Measurements from ENCODE around the gene ARRDC4. TPM values are rescaled to one million over a fixed set of nuclear protein-coding genes. Genes with fewer than 3 reads are reported as not detected.

ARRDC4 gene
- total and polyA plus RNA-seq, 2 of the 4 experiments (the other 2 are of a cell fraction) = 5.3 to 9.1 TPM

DNA sequence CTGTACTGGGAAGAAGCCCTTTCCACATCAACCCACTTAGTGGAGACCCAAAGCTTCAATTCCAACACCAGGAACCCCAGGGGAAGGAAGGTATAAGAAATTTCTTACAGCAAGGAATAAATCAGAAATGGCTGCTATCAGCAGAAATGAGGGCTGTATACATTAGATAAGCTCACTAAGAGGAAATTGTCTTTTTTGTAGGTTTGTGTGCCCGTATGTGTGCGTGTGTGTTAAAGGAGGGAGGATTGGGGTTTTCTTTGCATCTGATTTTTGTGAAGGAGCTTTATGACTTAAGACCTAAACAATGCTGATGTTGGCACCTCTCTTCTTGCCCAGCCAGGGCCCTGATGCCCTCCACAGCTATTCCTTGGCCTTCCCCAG lies 18.6 kb downstream of the ARRDC4 start:
- BruUV-seq (replicated peaks) = no TSS peak
- H3K4ac ChIP-seq (ENCODE audit: low read depth, low read length) = no peak overlapping the region
- H4K8ac ChIP-seq (ENCODE audit: low read depth in 2 of 2, low read length in 2 of 2) = no peak overlapping the region
- dilution Hi-C loops (cut with HindIII; ENCODE audit: low sequenced_read_pairs, unreplicated experiment) = no loop called here
- no peaks in the 10 kb centered on the region for H3K27me3 ChIP-seq (ENCODE audit: control insufficient read depth, insufficient read depth, low read length)
- H2AK9ac ChIP-seq (replicated peaks; ENCODE audit: low read depth, low read length, poor library complexity) = no peak overlapping the region
- H3K56ac ChIP-seq (ENCODE audit: extremely low read depth, insufficient read depth, low read length) = no peak overlapping the region
- no peak overlapping the region for H3K14ac ChIP-seq (replicated peaks; ENCODE audit: low read depth, low read length)
- no peak overlapping the region for H2BK15ac ChIP-seq (ENCODE audit: low read depth, low read length)
- no peaks in the 10 kb centered on the region for H3K36me3 ChIP-seq (ENCODE audit: control insufficient read depth, insufficient read depth, low read length)
- no peaks in the 10 kb centered on the region for H3K79me1 ChIP-seq (ENCODE audit: low read depth in 1 of 2, low read length in 2 of 2)
- H4K5ac ChIP-seq (ENCODE audit: low read depth, low read length) = no peak overlapping the region
- intact Hi-C loops (cut with micrococcal nuclease) = no loop called here
- WGBS, 2 experiments (ENCODE audit: extremely low coverage in 2 of 2, insufficient read length in 1 of 2) = no CpG with 5 or more reads among the region's 2 CpGs
- no peaks in the 10 kb centered on the region for H3K9me1 ChIP-seq (ENCODE audit: insufficient read depth, low read length)
- ChIA-PET CTCF (no interaction called here), POLR2A (ENCODE audit: unreplicated experiment) (no interaction called here)
- H4K20me1 ChIP-seq (ENCODE audit: insufficient read depth, low read length) = no peaks in the 10 kb centered on the region
- DNase-seq (no peak), ATAC-seq (ENCODE audit: low read depth) (no peak)
- no peak overlapping the region for H4K91ac ChIP-seq (ENCODE audit: insufficient read depth, low read depth, low read length)
- H2BK120ac ChIP-seq (ENCODE audit: low read depth, low read length) = no peak overlapping the region
- no peak overlapping the region for H3K4me2 ChIP-seq (ENCODE audit: low read depth, low read length)
- no peak overlapping the region for H3K9ac ChIP-seq (ENCODE audit: low read depth, low read length)
- H3K4me3 ChIP-seq (ENCODE audit: insufficient read depth, low read depth, low read length) = no peak overlapping the region
- H2AFZ ChIP-seq (replicated peaks; ENCODE audit: low read length, poor library complexity) = no peak overlapping the region
- H3K18ac ChIP-seq (ENCODE audit: low read depth, low read length) = no peak overlapping the region
- no peak overlapping the region for H2AK5ac ChIP-seq (ENCODE audit: low read depth, low read length)
- no peaks in the 10 kb centered on the region for H3K9me3 ChIP-seq (ENCODE audit: control insufficient read depth, insufficient read depth, low read length)
- no peak overlapping the region for H3K23ac ChIP-seq (ENCODE audit: low read depth, low read length)
- H2BK5ac ChIP-seq (ENCODE audit: low read depth, low read length, poor library complexity, severe bottlenecking) = no peak overlapping the region
- in situ Hi-C loops (cut with MboI; ENCODE audit: low sequenced_read_pairs) = no loop called here
- no peak overlapping the region for H3K27ac ChIP-seq (ENCODE audit: insufficient read depth, low read length)
- TF ChIP-seq, protein P1, sequence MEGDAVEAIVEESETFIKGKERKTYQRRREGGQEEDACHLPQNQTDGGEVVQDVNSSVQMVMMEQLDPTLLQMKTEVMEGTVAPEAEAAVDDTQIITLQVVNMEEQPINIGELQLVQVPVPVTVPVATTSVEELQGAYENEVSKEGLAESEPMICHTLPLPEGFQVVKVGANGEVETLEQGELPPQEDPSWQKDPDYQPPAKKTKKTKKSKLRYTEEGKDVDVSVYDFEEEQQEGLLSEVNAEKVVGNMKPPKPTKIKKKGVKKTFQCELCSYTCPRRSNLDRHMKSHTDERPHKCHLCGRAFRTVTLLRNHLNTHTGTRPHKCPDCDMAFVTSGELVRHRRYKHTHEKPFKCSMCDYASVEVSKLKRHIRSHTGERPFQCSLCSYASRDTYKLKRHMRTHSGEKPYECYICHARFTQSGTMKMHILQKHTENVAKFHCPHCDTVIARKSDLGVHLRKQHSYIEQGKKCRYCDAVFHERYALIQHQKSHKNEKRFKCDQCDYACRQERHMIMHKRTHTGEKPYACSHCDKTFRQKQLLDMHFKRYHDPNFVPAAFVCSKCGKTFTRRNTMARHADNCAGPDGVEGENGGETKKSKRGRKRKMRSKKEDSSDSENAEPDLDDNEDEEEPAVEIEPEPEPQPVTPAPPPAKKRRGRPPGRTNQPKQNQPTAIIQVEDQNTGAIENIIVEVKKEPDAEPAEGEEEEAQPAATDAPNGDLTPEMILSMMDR (conservative IDR thresholded peaks at IDR 0.05; ENCODE audit: low read depth, low read length) = no peak
- TF ChIP-seq CHD1 (IDR thresholded peaks at IDR 0.05; ENCODE audit: low read depth, low read length) (no peak), MAFK (IDR thresholded peaks at IDR 0.05; ENCODE audit: low read depth, low read length) (no peak), SMC3 (IDR thresholded peaks at IDR 0.05; ENCODE audit: low read depth, low read length) (no peak), RFX5 (IDR thresholded peaks at IDR 0.05; ENCODE audit: low read depth, low read length) (no peak), RCOR1 (IDR thresholded peaks at IDR 0.05; ENCODE audit: insufficient replicate concordance, low read length) (no peak), POLR2A (IDR thresholded peaks at IDR 0.05; ENCODE audit: low read depth, low read length) (no peak), MAZ (IDR thresholded peaks at IDR 0.05; ENCODE audit: borderline replicate concordance, low read depth, low read length) (no peak), RAD21 (IDR thresholded peaks at IDR 0.05; ENCODE audit: low read length) (no peak), FOS (IDR thresholded peaks at IDR 0.05; ENCODE audit: low read depth, low read length) (no peak), NFE2L2 (IDR thresholded peaks at IDR 0.05; ENCODE audit: low read depth, low read length) (no peak), BHLHE40 (IDR thresholded peaks at IDR 0.05; ENCODE audit: low read depth, low read length) (no peak), MXI1 (IDR thresholded peaks at IDR 0.05; ENCODE audit: borderline replicate concordance, low read depth, low read length) (no peak), CEBPB (IDR thresholded peaks at IDR 0.05; ENCODE audit: low read depth, low read length) (no peak)
- TF ChIP-seq, protein P2, sequence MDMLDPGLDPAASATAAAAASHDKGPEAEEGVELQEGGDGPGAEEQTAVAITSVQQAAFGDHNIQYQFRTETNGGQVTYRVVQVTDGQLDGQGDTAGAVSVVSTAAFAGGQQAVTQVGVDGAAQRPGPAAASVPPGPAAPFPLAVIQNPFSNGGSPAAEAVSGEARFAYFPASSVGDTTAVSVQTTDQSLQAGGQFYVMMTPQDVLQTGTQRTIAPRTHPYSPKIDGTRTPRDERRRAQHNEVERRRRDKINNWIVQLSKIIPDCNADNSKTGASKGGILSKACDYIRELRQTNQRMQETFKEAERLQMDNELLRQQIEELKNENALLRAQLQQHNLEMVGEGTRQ (IDR thresholded peaks at IDR 0.05; ENCODE audit: low read depth, low read length) = no peak
- TF ChIP-seq, protein P3, sequence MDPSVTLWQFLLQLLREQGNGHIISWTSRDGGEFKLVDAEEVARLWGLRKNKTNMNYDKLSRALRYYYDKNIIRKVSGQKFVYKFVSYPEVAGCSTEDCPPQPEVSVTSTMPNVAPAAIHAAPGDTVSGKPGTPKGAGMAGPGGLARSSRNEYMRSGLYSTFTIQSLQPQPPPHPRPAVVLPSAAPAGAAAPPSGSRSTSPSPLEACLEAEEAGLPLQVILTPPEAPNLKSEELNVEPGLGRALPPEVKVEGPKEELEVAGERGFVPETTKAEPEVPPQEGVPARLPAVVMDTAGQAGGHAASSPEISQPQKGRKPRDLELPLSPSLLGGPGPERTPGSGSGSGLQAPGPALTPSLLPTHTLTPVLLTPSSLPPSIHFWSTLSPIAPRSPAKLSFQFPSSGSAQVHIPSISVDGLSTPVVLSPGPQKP (IDR thresholded peaks at IDR 0.05; ENCODE audit: borderline replicate concordance, low read depth, low read length) = no peak
- no peak overlapping the region for H2BK20ac ChIP-seq (ENCODE audit: low read depth, low read length)
- no peaks in the 10 kb centered on the region for H3K4me1 ChIP-seq (ENCODE audit: control insufficient read depth, insufficient read depth, low read length)

Data from IMR-90 (cell line).